A549 (cell line): Measurements from ENCODE around the gene ZSCAN25. TPM values are rescaled to one million over a fixed set of nuclear protein-coding genes. Genes with fewer than 3 reads are reported as not detected.

Source experiments
- ATAC-seq, 2 experiments: fragments of 200-7000 bp in 1 of 2; fragments of >200 bp in 1 of 2; cut with Nextera tagmentation in 1 of 2; cut with Tn5 transposase in 1 of 2; 3 replicates each; pipeline versions ENCODE4 v1.8.0 to v1.9.1; 2018 to 2020; ENCODE audit warnings: mild to moderate bottlenecking in 1 of 2, moderate library complexity in 1 of 2
- CTCF ChIA-PET: fragments of 300-600 bp; sonication (Branson Sonifier 250); formaldehyde crosslinking; extraction: SDS; loops from one replicate; lab custom pipeline; 2021; ENCODE audit warnings: antibody characterized with exemption, inconsistent platforms; lab: Yijun Ruan, JAX
- POLR2A ChIA-PET: fragments of 350-600 bp; formaldehyde crosslinking; extraction: SDS; loops from one replicate; lab custom pipeline; 2021; ENCODE audit warnings: antibody characterized with exemption, inconsistent platforms; lab: Yijun Ruan, JAX
- DNase-seq, 2 experiments: peaks; one replicate each; pipeline versions ENCODE4 v3.0.0 to v3.0.0-alpha.2; 2011 to 2016; ENCODE audit warnings: low read depth in 1 of 2, low spot score in 1 of 2
- FAIRE-seq: peaks from 2 replicates; lab custom pipeline; 2011; peaks lifted over from hg19 to GRCh38; lab: Jason Lieb, UNC
- H3K27ac ChIP-seq, 2 experiments: fragments of >200 bp; sonication (Bioruptor Twin); formaldehyde crosslinking; 3 replicates each; pipeline ENCODE4 v1.5.1; 2016 to 2017
- H3K4me1 ChIP-seq: fragments of >200 bp; sonication (Bioruptor Twin); formaldehyde crosslinking; 3 replicates; pipeline ENCODE4 v1.6.1; 2016
- H3K4me2 ChIP-seq: fragments of >200 bp; sonication (Bioruptor Twin); formaldehyde crosslinking; 3 replicates; pipeline ENCODE4 v1.6.1; 2016
- H3K4me3 ChIP-seq: fragments of >200 bp; sonication (Bioruptor Twin); formaldehyde crosslinking; 3 replicates; pipeline ENCODE4 v1.5.1; 2016
- H3K9me3 ChIP-seq: fragments of >200 bp; sonication (Bioruptor Twin); formaldehyde crosslinking; 3 replicates; pipeline ENCODE4 v1.6.1; 2016
- CHD2 ChIP-seq: fragments of 150-350 bp; IDR thresholded peaks from 2 replicates; pipeline ENCODE4 v1.6.1; 2014; ENCODE audit warnings: low read length; ENCODE audit not compliant: partially characterized antibody
- CHD4 ChIP-seq: fragments of 200-600 bp; sonication (generic); IDR thresholded peaks from 2 replicates; pipeline ENCODE4 v1.6.1; 2016; ENCODE audit warnings: antibody characterized with exemption, mild to moderate bottlenecking, borderline replicate concordance
- CTCF ChIP-seq: fragments of >200 bp; sonication (Bioruptor Twin); formaldehyde crosslinking; IDR thresholded peaks from 3 replicates; pipeline ENCODE4 v1.5.1; 2016
- ESRRA ChIP-seq: fragments of 150-350 bp; IDR thresholded peaks from 2 replicates; pipeline ENCODE4 v1.6.1; 2014; ENCODE audit warnings: mild to moderate bottlenecking, low read length, borderline replicate concordance
- FOSB ChIP-seq: fragments of 250-450 bp; sonication (Bioruptor Pico); IDR thresholded peaks from 2 replicates; pipeline ENCODE4 v1.5.0; 2020; ENCODE audit warnings: mild to moderate bottlenecking, moderate library complexity
- HOXA7 ChIP-seq: fragments of 250-450 bp; sonication (Bioruptor Pico); IDR thresholded peaks from 2 replicates; pipeline ENCODE4 v1.5.0; 2020; ENCODE audit warnings: mild to moderate bottlenecking, moderate library complexity
- HOXB5 ChIP-seq: fragments of 250-450 bp; sonication (Bioruptor Pico); IDR thresholded peaks from 2 replicates; pipeline ENCODE4 v1.5.0; 2020; ENCODE audit warnings: mild to moderate bottlenecking, moderate library complexity
- JUNB ChIP-seq: fragments of >200 bp; sonication (Bioruptor Twin); formaldehyde crosslinking; IDR thresholded peaks from 2 replicates; pipeline ENCODE4 v1.6.1; 2016
- KDM5A ChIP-seq: fragments of 200-600 bp; sonication (generic); IDR thresholded peaks from 2 replicates; pipeline ENCODE4 v1.6.1; 2016; ENCODE audit warnings: antibody characterized with exemption, mild to moderate bottlenecking
- NPAS2 ChIP-seq: fragments of 250-450 bp; sonication (Bioruptor Pico); IDR thresholded peaks from 2 replicates; pipeline ENCODE4 v1.8.0; 2022; ENCODE audit warnings: mild to moderate bottlenecking, moderate library complexity, borderline replicate concordance
- PBX3 ChIP-seq: IDR thresholded peaks from 2 replicates; pipeline ENCODE4 v1.6.1; 2012
- PHF8 ChIP-seq: fragments of 200-600 bp; sonication (generic); IDR thresholded peaks from 2 replicates; pipeline ENCODE4 v1.6.1; 2016; ENCODE audit warnings: low read depth, mild to moderate bottlenecking, antibody characterized with exemption, moderate library complexity, borderline replicate concordance
- RAD21 ChIP-seq, 2 experiments: fragments of >200 bp in 1 of 2; sonication (Bioruptor Twin) in 1 of 2; formaldehyde crosslinking in 1 of 2; IDR thresholded peaks in 1 of 2; conservative IDR thresholded peaks in 1 of 2; 2 replicates in 1 of 2; 3 replicates in 1 of 2; pipeline ENCODE4 v1.6.1; 2012 to 2018; ENCODE audit warnings: inconsistent platforms in 1 of 2
- RFX5 ChIP-seq: fragments of 450-650 bp; IDR thresholded peaks from 2 replicates; pipeline ENCODE4 v1.7.1; 2014; ENCODE audit warnings: antibody characterized with exemption, mild to moderate bottlenecking, moderate library complexity
- TFCP2L1 ChIP-seq: fragments of 250-450 bp; sonication (Bioruptor Pico); IDR thresholded peaks from 2 replicates; pipeline ENCODE4 v1.5.0; 2021; ENCODE audit warnings: mild to moderate bottlenecking
- ZFP36 ChIP-seq: fragments of 450-650 bp; IDR thresholded peaks from 2 replicates; pipeline ENCODE4 v1.6.1; 2014; ENCODE audit warnings: borderline replicate concordance; ENCODE audit not compliant: partially characterized antibody
- ZSCAN20 ChIP-seq: fragments of 250-450 bp; sonication (Bioruptor Pico); IDR thresholded peaks from 2 replicates; pipeline ENCODE4 v1.8.0; 2022; ENCODE audit warnings: mild to moderate bottlenecking, moderate library complexity
- WGBS: methylation state at CpG from one replicate; pipeline ENCODE4 v1.1.6; 2017; ENCODE audit errors: missing lambda C conversion rate; 5-methylcytosine and 5-hydroxymethylcytosine counted together
- polyA plus RNA-seq, 4 experiments: library from polyadenylated mRNA; depleted of rRNA in 3 of 4; stranded (reverse); fragments of >200 nt; fragmentation: RNase III in 1 of 4; extraction: RNeasy Plus Mini Kit Qiagen cat#74134 plus additional on column Dnase treatment in 1 of 4; gene quantifications; 2 replicates in 3 of 4; 3 replicates in 1 of 4; pipeline ENCODE4 v1.2.3, GENCODE V29; 2011 to 2017
- TF ChIP-seq, protein P1 (sequence below): IDR thresholded peaks from 2 replicates; pipeline ENCODE4 v1.6.1; 2012
- TF ChIP-seq, protein P2 (sequence below): fragments of 200-600 bp; sonication (generic); IDR thresholded peaks from 2 replicates; pipeline ENCODE4 v1.6.1; 2016; ENCODE audit warnings: antibody characterized with exemption, mild to moderate bottlenecking, moderate library complexity

Gene ZSCAN25
- polyA plus RNA-seq, 2 of the 4 experiments (the other 2 are of a cell fraction): 7.5 to 9.3 TPM

- 92% methylated on average over 4 of the region's 4 CpGs for WGBS
- DNase-seq (no peak), FAIRE-seq (no peak), ATAC-seq (no peak; a peak in 1 of 6 replicates)
- ChIA-PET POLR2A (no interaction called here), CTCF (interaction anchor here (2.0 kb wide), 1 partner anchor 10 kb away, joined by 4 read pairs; no protein-coding TSS in a partner anchor)
- Histone ChIP-seq H3K27ac (no peak overlapping the region), H3K4me1 (no peaks in the 10 kb centered on the region), H3K4me2 (no peak overlapping the region), H3K9me3 (no peaks in the 10 kb centered on the region), H3K4me3 (no peak overlapping the region)
- TF ChIP-seq NPAS2: no peak
- no peak for TF ChIP-seq CTCF
- no peak for TF ChIP-seq RFX5
- no peak for TF ChIP-seq ZSCAN20 (CRISPR knock-in tag)
- TF ChIP-seq ZFP36: no peak
- TF ChIP-seq, protein P1, sequence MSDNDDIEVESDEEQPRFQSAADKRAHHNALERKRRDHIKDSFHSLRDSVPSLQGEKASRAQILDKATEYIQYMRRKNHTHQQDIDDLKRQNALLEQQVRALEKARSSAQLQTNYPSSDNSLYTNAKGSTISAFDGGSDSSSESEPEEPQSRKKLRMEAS: no peak
- TF ChIP-seq RAD21 (conservative IDR thresholded peaks at IDR 0.05 in 1 of 2, IDR thresholded peaks at IDR 0.05 in 1 of 2): no peak
- TF ChIP-seq JUNB: no peak
Measured at GRCh38 chr7:99625961-99626360, 9.2 kb downstream of the ZSCAN25 start.

GRCh38 chr7:99626661-99627060 lies 9.9 kb downstream of the ZSCAN25 start:
- H3K27ac ChIP-seq: no peak overlapping the region
- 76% methylated on average over 1 of the region's 1 CpG for WGBS
- no peak for FAIRE-seq
- no peaks in the 10 kb centered on the region for H3K4me1 ChIP-seq
- DNase-seq: no peak
- ChIA-PET CTCF (interaction anchor here (1.1 to 2.0 kb wide), 3 partner anchors 10 to 292 kb away, joined by 3 to 8 read pairs (median 4); partner anchors contain the start of genes TRIM4 and ZSCAN25), POLR2A (no interaction called here)
- ATAC-seq: no peak
- H3K4me2 ChIP-seq: no peak overlapping the region
- no peak for TF ChIP-seq CHD4
- TF ChIP-seq HOXA7 (CRISPR knock-in tag): no peak
- TF ChIP-seq ZFP36: peak; percentile 55
- TF ChIP-seq KDM5A: no peak
- no peak for TF ChIP-seq CHD2
- TF ChIP-seq, protein P2, sequence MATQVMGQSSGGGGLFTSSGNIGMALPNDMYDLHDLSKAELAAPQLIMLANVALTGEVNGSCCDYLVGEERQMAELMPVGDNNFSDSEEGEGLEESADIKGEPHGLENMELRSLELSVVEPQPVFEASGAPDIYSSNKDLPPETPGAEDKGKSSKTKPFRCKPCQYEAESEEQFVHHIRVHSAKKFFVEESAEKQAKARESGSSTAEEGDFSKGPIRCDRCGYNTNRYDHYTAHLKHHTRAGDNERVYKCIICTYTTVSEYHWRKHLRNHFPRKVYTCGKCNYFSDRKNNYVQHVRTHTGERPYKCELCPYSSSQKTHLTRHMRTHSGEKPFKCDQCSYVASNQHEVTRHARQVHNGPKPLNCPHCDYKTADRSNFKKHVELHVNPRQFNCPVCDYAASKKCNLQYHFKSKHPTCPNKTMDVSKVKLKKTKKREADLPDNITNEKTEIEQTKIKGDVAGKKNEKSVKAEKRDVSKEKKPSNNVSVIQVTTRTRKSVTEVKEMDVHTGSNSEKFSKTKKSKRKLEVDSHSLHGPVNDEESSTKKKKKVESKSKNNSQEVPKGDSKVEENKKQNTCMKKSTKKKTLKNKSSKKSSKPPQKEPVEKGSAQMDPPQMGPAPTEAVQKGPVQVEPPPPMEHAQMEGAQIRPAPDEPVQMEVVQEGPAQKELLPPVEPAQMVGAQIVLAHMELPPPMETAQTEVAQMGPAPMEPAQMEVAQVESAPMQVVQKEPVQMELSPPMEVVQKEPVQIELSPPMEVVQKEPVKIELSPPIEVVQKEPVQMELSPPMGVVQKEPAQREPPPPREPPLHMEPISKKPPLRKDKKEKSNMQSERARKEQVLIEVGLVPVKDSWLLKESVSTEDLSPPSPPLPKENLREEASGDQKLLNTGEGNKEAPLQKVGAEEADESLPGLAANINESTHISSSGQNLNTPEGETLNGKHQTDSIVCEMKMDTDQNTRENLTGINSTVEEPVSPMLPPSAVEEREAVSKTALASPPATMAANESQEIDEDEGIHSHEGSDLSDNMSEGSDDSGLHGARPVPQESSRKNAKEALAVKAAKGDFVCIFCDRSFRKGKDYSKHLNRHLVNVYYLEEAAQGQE: no peak
- H3K4me3 ChIP-seq: no peak overlapping the region
- no peaks in the 10 kb centered on the region for H3K9me3 ChIP-seq

DNA sequence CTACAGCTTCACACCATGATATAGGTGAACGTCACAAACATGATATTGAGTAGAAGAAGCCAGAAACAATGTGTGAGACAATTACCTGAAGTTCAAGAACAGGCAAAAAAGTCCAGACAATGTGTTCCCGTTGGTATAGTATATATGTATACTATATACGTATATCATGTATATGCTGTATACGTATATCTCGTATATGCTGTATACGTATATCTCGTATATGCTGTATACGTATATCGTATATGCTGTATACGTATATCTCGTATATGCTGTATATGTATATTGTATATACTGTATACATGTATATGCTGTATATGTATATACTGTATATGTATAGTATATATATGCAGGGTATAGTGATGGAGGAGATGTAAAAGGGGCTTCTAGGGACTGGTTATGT lies 10.8 kb downstream of the ZSCAN25 start:
- ChIA-PET CTCF (interaction anchor here (0.8 to 2.0 kb wide), 4 partner anchors 10 to 322 kb away, joined by 3 to 8 read pairs (median 4); partner anchors contain the start of genes TRIM4 and ZSCAN25), POLR2A (no interaction called here)

More for the DNA sequence above, 10.8 kb downstream of the ZSCAN25 start:
- TF ChIP-seq FOSB (CRISPR knock-in tag): no peak
- no peak for TF ChIP-seq PBX3
- no peak for TF ChIP-seq ESRRA
- TF ChIP-seq HOXB5 (CRISPR knock-in tag): no peak
- TF ChIP-seq PHF8: no peak
- TF ChIP-seq, protein P2: no peak
- no peak for TF ChIP-seq TFCP2L1 (CRISPR knock-in tag)
- TF ChIP-seq NPAS2: no peak
- TF ChIP-seq KDM5A: no peak
- FAIRE-seq: peak; percentile 68
- ATAC-seq: no peak
- no peak for DNase-seq
- Histone ChIP-seq H3K4me1 (no peaks in the 10 kb centered on the region), H3K4me3 (no peak overlapping the region), H3K27ac (no peak overlapping the region), H3K4me2 (no peak overlapping the region), H3K9me3 (no peaks in the 10 kb centered on the region)
- 94% methylated on average over 11 of the region's 11 CpGs for WGBS
